Neural progenitor cell (in vitro differentiated cells): ENCODE data around the gene RASSF5. TPM values are rescaled to one million over a fixed set of nuclear protein-coding genes. Genes with fewer than 3 reads are reported as not detected.

Source experiments
- DNase-seq: peaks from one replicate; pipeline ENCODE4 v3.0.0-alpha.2; 2016; ENCODE audit warnings: low spot score
- H2AFZ ChIP-seq: fragments of 200-600 bp; sonication (generic); replicated peaks from 2 replicates; pipeline ENCODE4 v1.6.1; 2016; ENCODE audit warnings: antibody characterized with exemption
- H3F3A ChIP-seq: fragments of 200-600 bp; sonication (generic); 2 replicates; pipeline ENCODE4 v1.6.1; 2016; ENCODE audit warnings: antibody characterized with exemption, low read depth
- H3K27ac ChIP-seq: fragments of 200-600 bp; sonication (generic); 2 replicates; pipeline ENCODE4 v1.5.1; 2016; ENCODE audit warnings: mild to moderate bottlenecking
- H3K27me3 ChIP-seq: fragments of 200-600 bp; sonication (generic); 2 replicates; pipeline ENCODE4 v1.6.1; 2016; ENCODE audit warnings: mild to moderate bottlenecking, moderate library complexity
- H3K36me3 ChIP-seq: fragments of 200-600 bp; sonication (generic); 2 replicates; pipeline ENCODE4 v1.5.1; 2016
- H3K4me1 ChIP-seq: fragments of 200-600 bp; sonication (generic); 2 replicates; pipeline ENCODE4 v1.6.1; 2016; ENCODE audit warnings: mixed run types
- H3K4me2 ChIP-seq: fragments of 200-600 bp; sonication (generic); 2 replicates; pipeline ENCODE4 v1.6.1; 2016
- H3K4me3 ChIP-seq: fragments of 200-600 bp; sonication (generic); 2 replicates; pipeline ENCODE4 v1.5.1; 2016
- H3K79me2 ChIP-seq: fragments of 200-600 bp; sonication (generic); 2 replicates; pipeline ENCODE4 v1.6.1; 2016; ENCODE audit warnings: low read depth
- H3K9ac ChIP-seq: fragments of 200-600 bp; sonication (generic); 2 replicates; pipeline ENCODE4 v1.6.1; 2016
- H3K9me3 ChIP-seq: fragments of 200-600 bp; sonication (generic); 2 replicates; pipeline ENCODE4 v1.5.1; 2016; ENCODE audit warnings: low read depth
- H4K20me1 ChIP-seq: fragments of 200-600 bp; sonication (generic); 2 replicates; pipeline ENCODE4 v1.6.1; 2016; ENCODE audit warnings: low read depth
- H3K27ac Mint-ChIP-seq: 3 replicates; pipeline ENCODE4 v1.8.0; 2021; ENCODE audit warnings: mixed read lengths
- H3K27me3 Mint-ChIP-seq: 2 replicates; pipeline ENCODE4 v1.8.0; 2022; ENCODE audit warnings: low read depth, mild to moderate bottlenecking, inconsistent platforms, moderate library complexity, mixed read lengths; ENCODE audit not compliant: insufficient read depth
- H3K36me3 Mint-ChIP-seq: 3 replicates; pipeline ENCODE4 v1.8.0; 2021; ENCODE audit warnings: mixed read lengths
- H3K4me1 Mint-ChIP-seq: 3 replicates; pipeline ENCODE4 v1.8.0; 2021; ENCODE audit warnings: mixed read lengths
- H3K4me3 Mint-ChIP-seq: 3 replicates; pipeline ENCODE4 v1.8.0; 2021; ENCODE audit warnings: mild to moderate bottlenecking, moderate library complexity, mixed read lengths
- H3K9me3 Mint-ChIP-seq: 3 replicates; pipeline ENCODE4 v1.8.0; 2020; ENCODE audit warnings: mixed read lengths
- EZH2 ChIP-seq: fragments of 200-600 bp; sonication (generic); IDR thresholded peaks from 2 replicates; pipeline ENCODE4 v1.6.1; 2017; ENCODE audit warnings: antibody characterized with exemption, mild to moderate bottlenecking, moderate library complexity
- EZH2phosphoT487 ChIP-seq: fragments of 200-600 bp; sonication (generic); IDR thresholded peaks from 2 replicates; pipeline ENCODE4 v1.6.1; 2017; ENCODE audit warnings: antibody characterized with exemption
- total RNA-seq: library from RNA; depleted of rRNA; stranded (reverse); fragments of >200 nt; gene quantifications from 2 replicates; pipeline ENCODE4 v1.2.3, GENCODE V29; 2015; ENCODE audit warnings: low replicate concordance
- TF ChIP-seq, protein P1 (sequence below): fragments of 200-600 bp; sonication (generic); IDR thresholded peaks from 2 replicates; pipeline ENCODE4 v1.5.1; 2017; ENCODE audit warnings: antibody characterized with exemption, mild to moderate bottlenecking

The RASSF5 gene
- total RNA-seq, 1 donor from 2014 or later = 0.43 TPM

DNA sequence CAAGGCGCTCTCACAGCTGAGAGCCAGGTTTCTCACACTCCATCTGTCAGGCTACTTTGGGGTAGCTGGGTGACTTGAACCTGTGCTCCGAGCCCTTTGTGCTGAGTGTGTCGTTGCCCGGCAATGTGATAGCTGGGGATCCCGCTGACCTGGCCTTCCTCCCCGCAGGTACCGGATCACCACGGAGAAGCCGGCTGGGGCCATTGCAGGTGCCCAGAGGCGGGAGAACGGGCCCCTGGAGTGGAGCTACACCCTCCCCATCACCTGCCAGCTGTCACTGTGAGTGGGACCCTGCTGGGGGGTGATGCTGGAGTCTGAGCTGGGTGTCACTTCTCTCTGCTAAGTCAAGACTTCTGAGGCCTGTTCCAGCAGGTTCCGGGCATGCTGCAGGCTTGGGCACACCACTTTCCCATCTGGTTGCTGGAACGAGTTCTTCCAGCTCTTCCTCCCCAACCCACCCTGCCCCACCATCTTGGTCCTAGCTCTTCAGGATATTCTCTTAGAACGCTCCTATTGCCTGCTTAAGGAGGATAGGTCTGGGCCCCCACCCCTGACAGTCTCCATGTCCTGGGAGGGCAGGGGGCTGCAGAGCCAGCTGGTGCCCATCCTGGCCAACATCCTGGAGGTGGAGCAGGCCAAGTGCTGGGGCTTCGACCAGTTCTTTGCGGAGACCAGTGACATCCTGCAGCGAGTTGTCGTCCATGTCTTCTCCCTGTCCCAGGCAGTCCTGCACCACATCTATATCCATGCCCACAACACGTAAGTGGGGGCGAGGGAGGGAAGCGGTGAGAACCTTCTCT, 29.6 kb upstream of the RASSF5 start:
- H3K27ac ChIP-seq = no peak overlapping the region
- H3K27me3 Mint-ChIP-seq = peaks cover 4% of the 10 kb centered on the region
- no peak overlapping the region for H3K4me3 ChIP-seq
- no peaks in the 10 kb centered on the region for H3K79me2 ChIP-seq
- no peaks in the 10 kb centered on the region for H3K9me3 ChIP-seq
- H3K36me3 ChIP-seq = no peaks in the 10 kb centered on the region
- H3K4me3 Mint-ChIP-seq = no peak overlapping the region
- TF ChIP-seq EZH2 (no peak), EZH2phosphoT487 (no peak)
- TF ChIP-seq, protein P1, sequence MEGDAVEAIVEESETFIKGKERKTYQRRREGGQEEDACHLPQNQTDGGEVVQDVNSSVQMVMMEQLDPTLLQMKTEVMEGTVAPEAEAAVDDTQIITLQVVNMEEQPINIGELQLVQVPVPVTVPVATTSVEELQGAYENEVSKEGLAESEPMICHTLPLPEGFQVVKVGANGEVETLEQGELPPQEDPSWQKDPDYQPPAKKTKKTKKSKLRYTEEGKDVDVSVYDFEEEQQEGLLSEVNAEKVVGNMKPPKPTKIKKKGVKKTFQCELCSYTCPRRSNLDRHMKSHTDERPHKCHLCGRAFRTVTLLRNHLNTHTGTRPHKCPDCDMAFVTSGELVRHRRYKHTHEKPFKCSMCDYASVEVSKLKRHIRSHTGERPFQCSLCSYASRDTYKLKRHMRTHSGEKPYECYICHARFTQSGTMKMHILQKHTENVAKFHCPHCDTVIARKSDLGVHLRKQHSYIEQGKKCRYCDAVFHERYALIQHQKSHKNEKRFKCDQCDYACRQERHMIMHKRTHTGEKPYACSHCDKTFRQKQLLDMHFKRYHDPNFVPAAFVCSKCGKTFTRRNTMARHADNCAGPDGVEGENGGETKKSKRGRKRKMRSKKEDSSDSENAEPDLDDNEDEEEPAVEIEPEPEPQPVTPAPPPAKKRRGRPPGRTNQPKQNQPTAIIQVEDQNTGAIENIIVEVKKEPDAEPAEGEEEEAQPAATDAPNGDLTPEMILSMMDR = no peak
- H3K9me3 Mint-ChIP-seq = no peaks in the 10 kb centered on the region
- H3F3A ChIP-seq = no peaks in the 10 kb centered on the region
- H2AFZ ChIP-seq = no peak overlapping the region
- H3K9ac ChIP-seq = no peak overlapping the region
- H4K20me1 ChIP-seq = no peaks in the 10 kb centered on the region
- no peak for DNase-seq
- H3K4me1 Mint-ChIP-seq = peaks cover 9% of the 10 kb centered on the region
- H3K36me3 Mint-ChIP-seq = peaks cover 18% of the 10 kb centered on the region
- no peak overlapping the region for H3K4me2 ChIP-seq
- H3K27me3 ChIP-seq = no peaks in the 10 kb centered on the region
- no peak overlapping the region for H3K27ac Mint-ChIP-seq
- peaks cover 11% of the 10 kb centered on the region for H3K4me1 ChIP-seq

DNA sequence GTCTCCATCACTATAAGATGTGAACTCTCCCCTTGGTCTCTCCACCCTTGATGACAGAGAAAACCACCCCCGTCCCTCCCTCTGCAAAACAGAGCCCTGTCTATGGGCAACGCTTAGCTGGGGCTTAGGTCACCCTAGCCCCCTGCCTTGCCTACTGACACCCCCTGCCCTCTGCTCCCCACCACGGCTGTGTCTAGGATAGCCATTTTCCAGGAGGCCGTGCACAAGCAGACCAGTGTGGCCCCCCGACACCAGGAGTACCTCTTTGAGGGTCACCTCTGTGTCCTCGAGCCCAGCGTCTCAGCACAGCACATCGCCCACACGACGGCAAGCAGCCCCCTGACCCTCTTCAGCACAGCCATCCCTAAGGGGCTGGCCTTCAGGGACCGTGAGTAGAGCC, 28.6 kb upstream of the RASSF5 start:
- TF ChIP-seq, protein P1 = no peak
- Histone ChIP-seq H3K4me2 (no peak overlapping the region), H4K20me1 (no peaks in the 10 kb centered on the region), H3K27me3 (no peaks in the 10 kb centered on the region), H3K36me3 (no peaks in the 10 kb centered on the region), H3K79me2 (no peaks in the 10 kb centered on the region), H2AFZ (no peak overlapping the region), H3F3A (no peaks in the 10 kb centered on the region), H3K4me3 (no peak overlapping the region), H3K4me1 (peaks cover 4% of the 10 kb centered on the region), H3K9ac (no peak overlapping the region), H3K27ac (no peak overlapping the region), H3K9me3 (no peaks in the 10 kb centered on the region)
- Mint-ChIP-seq H3K4me3 (no peak overlapping the region), H3K27me3 (peaks cover 4% of the 10 kb centered on the region), H3K4me1 (peaks cover 3% of the 10 kb centered on the region), H3K9me3 (no peaks in the 10 kb centered on the region), H3K36me3 (peaks cover 18% of the 10 kb centered on the region), H3K27ac (no peak overlapping the region)
- no peak for DNase-seq

DNA sequence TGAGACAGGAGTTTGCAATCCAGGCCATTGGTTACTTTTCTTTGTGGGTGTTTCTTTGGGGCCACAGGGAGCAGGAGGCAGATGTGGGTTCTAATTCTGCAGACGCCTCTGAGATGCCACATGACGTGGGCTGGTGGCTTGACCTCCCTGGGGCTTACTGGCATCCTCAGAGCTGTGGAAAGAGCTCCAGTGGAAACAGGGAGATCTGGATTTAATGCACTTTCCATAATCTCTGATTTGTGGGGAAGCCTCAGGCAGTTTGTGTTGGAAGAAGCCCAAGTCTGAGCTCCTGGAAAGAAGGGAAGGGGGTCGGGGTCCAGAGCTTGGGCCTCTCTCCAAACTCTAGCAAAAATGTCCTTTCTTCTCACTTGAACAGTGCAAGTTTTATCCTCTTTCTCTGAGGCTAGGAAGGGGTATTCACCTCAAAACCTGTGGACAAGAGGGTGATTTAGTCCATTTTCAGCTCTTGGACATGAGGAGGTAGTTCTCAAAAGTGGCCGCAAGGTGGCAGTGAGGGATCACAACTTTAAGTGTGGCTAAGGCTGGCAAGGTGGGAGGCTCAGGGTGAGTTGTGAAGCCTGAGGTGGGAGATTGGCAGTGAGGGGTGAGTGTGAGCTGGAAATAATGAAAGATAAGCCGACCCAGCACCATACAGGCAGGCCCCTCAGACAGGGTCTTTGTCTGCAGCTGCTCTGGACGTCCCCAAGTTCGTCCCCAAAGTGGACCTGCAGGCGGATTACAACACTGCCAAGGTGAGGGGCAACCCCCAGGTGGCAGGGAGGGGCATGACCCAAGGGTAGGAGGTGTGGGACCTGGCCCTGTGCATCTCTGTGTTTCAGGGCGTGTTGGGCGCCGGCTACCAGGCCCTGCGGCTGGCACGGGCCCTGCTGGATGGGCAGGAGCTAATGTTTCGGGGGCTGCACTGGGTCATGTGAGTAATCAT, 27.9 kb upstream of the RASSF5 start:
- no peaks in the 10 kb centered on the region for H4K20me1 ChIP-seq
- peaks cover 14% of the 10 kb centered on the region for H3K36me3 Mint-ChIP-seq

More for the DNA sequence above, 27.9 kb upstream of the RASSF5 start:
- H3K9me3 ChIP-seq = no peaks in the 10 kb centered on the region
- H3K27me3 ChIP-seq = no peaks in the 10 kb centered on the region
- H3K27ac Mint-ChIP-seq = no peak overlapping the region
- H3F3A ChIP-seq = no peaks in the 10 kb centered on the region
- no peak overlapping the region for H3K9ac ChIP-seq
- H2AFZ ChIP-seq = no peak overlapping the region
- no peaks in the 10 kb centered on the region for H3K4me1 ChIP-seq
- H3K27ac ChIP-seq = no peak overlapping the region
- H3K36me3 ChIP-seq = no peaks in the 10 kb centered on the region
- TF ChIP-seq, protein P1 = peak; percentile 82
- no peak for TF ChIP-seq EZH2phosphoT487
- H3K27me3 Mint-ChIP-seq = peaks cover 2% of the 10 kb centered on the region
- peaks cover 3% of the 10 kb centered on the region for H3K4me1 Mint-ChIP-seq
- no peak overlapping the region for H3K4me3 ChIP-seq
- no peaks in the 10 kb centered on the region for H3K9me3 Mint-ChIP-seq
- H3K4me2 ChIP-seq = no peak overlapping the region
- H3K79me2 ChIP-seq = no peaks in the 10 kb centered on the region
- H3K4me3 Mint-ChIP-seq = no peak overlapping the region
- DNase-seq = peak; percentile 83
